T-helper 2 cell treated with Interferon-gamma antibody and Interleukin-4, amounts not matched to agents 5 μg/mL and 100 μg/mL, for 36 hours (primary cell): ENCODE results near the gene RYK.
A peak's percentile ranks its signal among the peaks of the same experiment; 100 is the strongest.

Source experiments
- DNase-seq: peaks from one replicate; pipeline ENCODE4 v3.0.0; 2021; ENCODE audit warnings: low spot score
- H3K27ac Mint-ChIP-seq: one replicate; pipeline ENCODE4 v1.8.0; 2021; ENCODE audit warnings: mild to moderate bottlenecking, mixed read lengths
- H3K27me3 Mint-ChIP-seq: one replicate; pipeline ENCODE4 v1.8.0; 2021; ENCODE audit warnings: low read depth, mixed read lengths
- H3K36me3 Mint-ChIP-seq: one replicate; pipeline ENCODE4 v1.8.0; 2021; ENCODE audit warnings: low read depth, mixed read lengths
- H3K4me1 Mint-ChIP-seq: one replicate; pipeline ENCODE4 v1.8.0; 2021; ENCODE audit warnings: low read depth, mixed read lengths
- H3K4me3 Mint-ChIP-seq: one replicate; pipeline ENCODE4 v1.8.0; 2022; ENCODE audit warnings: mild to moderate bottlenecking, moderate library complexity, mixed read lengths
- H3K9me3 Mint-ChIP-seq: one replicate; pipeline ENCODE4 v1.8.0; 2021; ENCODE audit warnings: mixed read lengths

Gene RYK

DNA sequence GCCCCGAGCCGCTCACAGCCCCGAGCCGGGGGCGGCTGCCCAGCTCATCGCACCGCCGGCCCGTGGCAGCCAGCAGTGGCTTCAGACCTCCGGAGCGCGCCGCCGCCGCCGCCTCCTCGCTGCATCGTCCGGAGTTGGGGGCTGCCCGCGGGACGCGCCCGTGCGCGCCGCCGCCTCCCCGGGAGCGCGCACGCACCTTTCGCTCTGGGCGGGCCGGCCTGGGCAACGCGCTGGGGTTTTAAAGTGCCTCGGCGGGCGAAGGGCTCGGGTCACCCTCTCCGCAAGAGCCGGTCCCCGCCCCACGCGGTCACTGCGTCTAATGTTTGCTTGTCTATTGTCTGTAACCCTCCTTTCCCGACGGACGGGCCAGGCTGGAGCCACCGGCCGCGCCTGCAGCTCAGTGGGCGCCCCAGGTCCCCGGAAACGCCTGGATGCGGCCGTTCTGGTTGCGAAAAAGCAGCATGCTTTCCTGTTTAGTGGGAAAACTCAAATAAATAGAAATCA is at the start of gene RYK:
TSS of gene RYK (minus strand) at position 143 of the 504 bp plus-strand sequence. CDS start 205 bp downstream, outside the sequence.
- Mint-ChIP-seq H3K27me3 (peaks cover 51% of the 10 kb centered on the region), H3K36me3 (peaks cover 3% of the 10 kb centered on the region), H3K4me3 (peak within 1 kb of the TSS; percentile 91), H3K9me3 (no peaks in the 10 kb centered on the region), H3K27ac (peak within 1 kb of the TSS; percentile 78), H3K4me1 (peaks cover 25% of the 10 kb centered on the region)
- DNase-seq, result peak; percentile 79

GRCh38 chr3:134299888-134300206 is 49.2 kb upstream of the RYK start:
- Mint-ChIP-seq H3K27me3 (peaks cover 60% of the 10 kb centered on the region), H3K36me3 (no peaks in the 10 kb centered on the region), H3K4me3 (no peak overlapping the region), H3K9me3 (peaks cover 6% of the 10 kb centered on the region), H3K4me1 (no peaks in the 10 kb centered on the region), H3K27ac (no peak overlapping the region)
- no peak for DNase-seq

GRCh38 chr3:134299185-134299887 is 48.7 kb upstream of the RYK start:
- H3K36me3 Mint-ChIP-seq, result no peaks in the 10 kb centered on the region
- H3K27ac Mint-ChIP-seq, result no peak overlapping the region
- H3K27me3 Mint-ChIP-seq, result peaks cover 54% of the 10 kb centered on the region
- H3K4me1 Mint-ChIP-seq, result no peaks in the 10 kb centered on the region
- peaks cover 6% of the 10 kb centered on the region for H3K9me3 Mint-ChIP-seq
- DNase-seq, result no peak
- no peak overlapping the region for H3K4me3 Mint-ChIP-seq

DNA sequence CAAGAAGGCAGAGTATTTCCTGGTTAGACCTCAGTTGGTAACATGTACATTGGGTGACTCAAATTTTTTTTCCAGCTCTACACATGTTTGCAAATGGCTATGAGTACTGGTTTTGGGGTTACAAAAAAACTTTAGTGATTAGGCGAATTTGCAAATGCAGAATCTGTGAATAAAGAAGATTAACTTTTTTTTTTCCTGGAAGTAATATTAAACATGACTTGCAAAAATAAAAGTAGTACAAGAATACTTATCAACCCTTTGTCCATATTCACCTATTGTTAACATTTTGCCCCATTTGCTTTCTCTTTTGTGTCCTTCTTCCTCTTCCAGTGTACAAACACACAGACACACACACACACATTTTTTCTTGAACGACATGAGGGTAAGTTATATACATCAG is 47.6 kb upstream of the RYK start:
- H3K27me3 Mint-ChIP-seq, result peaks cover 44% of the 10 kb centered on the region
- no peaks in the 10 kb centered on the region for H3K36me3 Mint-ChIP-seq
- DNase-seq, result no peak
- H3K9me3 Mint-ChIP-seq, result peaks cover 6% of the 10 kb centered on the region
- H3K27ac Mint-ChIP-seq, result no peak overlapping the region
- no peak overlapping the region for H3K4me3 Mint-ChIP-seq
- H3K4me1 Mint-ChIP-seq, result no peaks in the 10 kb centered on the region

DNA sequence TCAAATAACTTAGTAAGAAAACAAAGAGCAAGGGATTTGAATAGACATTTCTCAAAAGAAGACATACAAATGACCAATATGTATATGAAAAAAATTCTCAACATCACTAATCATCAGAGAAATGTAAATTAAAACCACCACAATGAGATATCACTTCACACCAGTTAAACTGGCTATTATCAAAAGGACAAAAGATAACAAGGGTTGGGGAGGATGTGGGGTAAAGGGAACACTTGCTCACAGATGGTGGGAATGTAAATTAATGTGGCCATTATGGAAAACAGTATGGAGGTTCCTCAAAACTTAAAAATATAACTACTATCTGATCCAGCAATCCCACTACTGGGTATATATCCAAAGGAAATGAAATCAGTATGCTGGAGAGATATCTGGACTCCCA is 46.0 kb upstream of the RYK start:
- DNase-seq, result no peak
- Mint-ChIP-seq H3K4me1 (no peaks in the 10 kb centered on the region), H3K27me3 (peaks cover 38% of the 10 kb centered on the region), H3K36me3 (no peaks in the 10 kb centered on the region), H3K27ac (no peak overlapping the region), H3K9me3 (peaks cover 6% of the 10 kb centered on the region), H3K4me3 (no peak overlapping the region)

DNA sequence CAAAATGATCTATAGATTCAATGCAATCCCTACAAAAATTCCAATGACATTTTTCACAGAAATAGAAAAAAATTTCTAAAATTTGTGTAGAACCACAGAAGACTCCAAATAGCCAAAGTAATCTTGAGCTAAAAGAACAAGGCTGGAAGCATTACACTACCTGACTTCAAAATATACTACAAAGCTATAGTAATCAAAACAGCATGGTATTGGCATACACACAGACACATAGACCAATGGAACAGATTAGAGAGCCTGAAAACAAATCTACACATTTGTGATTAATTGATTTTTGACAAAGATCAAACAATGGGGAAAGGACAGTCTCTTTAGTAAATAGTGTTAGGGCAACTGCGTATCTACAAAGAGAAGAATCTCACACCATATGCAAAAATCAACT is 45.3 kb upstream of the RYK start:
- Mint-ChIP-seq H3K36me3 (no peaks in the 10 kb centered on the region), H3K27ac (no peak overlapping the region), H3K9me3 (peaks cover 6% of the 10 kb centered on the region), H3K4me3 (no peak overlapping the region), H3K4me1 (no peaks in the 10 kb centered on the region), H3K27me3 (peaks cover 45% of the 10 kb centered on the region)
- no peak for DNase-seq

GRCh38 chr3:134294302-134295280 is 43.9 kb upstream of the RYK start:
- peak; percentile 83 for DNase-seq
- no peaks in the 10 kb centered on the region for H3K4me1 Mint-ChIP-seq
- no peak overlapping the region for H3K27ac Mint-ChIP-seq
- H3K9me3 Mint-ChIP-seq, result peaks cover 6% of the 10 kb centered on the region
- peaks cover 49% of the 10 kb centered on the region for H3K27me3 Mint-ChIP-seq
- H3K36me3 Mint-ChIP-seq, result no peaks in the 10 kb centered on the region
- H3K4me3 Mint-ChIP-seq, result no peak overlapping the region

DNA sequence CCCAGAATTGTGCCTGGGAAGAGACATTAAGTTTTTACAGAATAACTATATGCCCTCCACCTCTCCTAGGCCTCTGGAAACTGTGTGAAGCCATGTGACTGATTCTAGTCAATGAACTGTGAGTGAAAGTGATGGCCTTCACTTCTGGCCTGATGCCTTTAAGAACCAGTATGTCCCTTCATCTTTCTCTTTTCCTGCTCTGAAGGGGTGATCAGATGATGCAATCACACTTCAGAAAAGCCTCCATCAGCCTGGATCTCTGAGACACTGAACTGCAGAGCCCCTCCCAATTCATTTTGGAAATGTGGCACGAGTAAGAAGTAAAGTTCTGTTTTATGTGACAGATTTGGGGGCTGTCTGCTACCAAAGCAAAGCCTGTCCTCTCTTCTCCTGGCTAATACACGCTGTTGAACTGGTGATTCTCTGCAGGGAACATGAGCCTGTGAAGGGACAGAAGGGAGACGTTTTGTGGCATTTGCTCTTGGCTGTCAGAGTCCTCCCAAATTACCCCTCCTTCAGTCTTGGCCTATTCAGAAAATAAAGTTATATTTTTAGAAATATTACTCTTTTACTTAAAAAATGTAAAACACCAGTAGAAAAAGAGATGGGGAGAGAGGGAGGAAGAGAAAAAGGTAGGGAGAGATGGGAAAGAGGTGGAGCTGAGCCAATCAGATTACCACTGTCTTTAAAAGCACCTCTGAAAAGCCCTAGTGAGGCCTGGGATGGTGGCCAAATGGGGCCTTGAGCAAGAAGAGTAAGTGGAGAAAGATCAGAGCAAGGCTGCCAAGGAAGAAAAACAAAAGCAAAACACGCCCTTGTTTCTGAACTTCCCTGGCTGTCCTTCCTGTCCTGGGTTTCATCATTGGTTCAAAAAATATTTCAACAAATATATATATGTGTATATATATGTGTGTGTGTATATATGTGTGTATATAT is 40.9 kb upstream of the RYK start:
- Mint-ChIP-seq H3K4me3 (no peak overlapping the region), H3K27ac (no peak overlapping the region), H3K36me3 (no peaks in the 10 kb centered on the region), H3K4me1 (no peaks in the 10 kb centered on the region), H3K27me3 (peaks cover 52% of the 10 kb centered on the region), H3K9me3 (peaks cover 6% of the 10 kb centered on the region)
- no peak for DNase-seq

- H3K27me3 Mint-ChIP-seq, result peaks cover 61% of the 10 kb centered on the region
- no peaks in the 10 kb centered on the region for H3K36me3 Mint-ChIP-seq
- H3K4me1 Mint-ChIP-seq, result no peaks in the 10 kb centered on the region
- no peak overlapping the region for H3K4me3 Mint-ChIP-seq
- DNase-seq, result no peak
- no peaks in the 10 kb centered on the region for H3K9me3 Mint-ChIP-seq
- no peak overlapping the region for H3K27ac Mint-ChIP-seq
These were observed 36.9 kb upstream of the RYK start for GRCh38 chr3:134287512-134287911.

DNA sequence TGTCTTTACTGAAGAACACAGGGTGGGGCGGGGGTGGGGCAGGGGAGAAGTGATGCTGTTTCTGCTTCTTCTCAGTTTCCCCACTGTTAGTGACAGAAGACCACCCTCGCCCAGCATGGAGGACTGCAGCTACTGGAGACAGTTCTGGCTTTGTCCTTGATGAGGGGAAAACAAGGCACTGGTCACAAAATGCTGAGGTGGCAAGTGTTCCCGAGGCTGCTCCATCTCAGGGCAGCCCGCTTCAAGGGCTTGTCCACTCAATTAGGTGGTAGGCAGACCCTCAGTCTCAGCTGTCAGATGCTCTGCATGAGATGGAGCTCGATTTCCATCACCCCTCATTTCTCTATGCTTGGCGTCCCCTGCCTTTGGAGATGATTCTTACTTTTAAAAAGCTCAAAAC is 33.8 kb upstream of the RYK start:
- Mint-ChIP-seq H3K9me3 (no peaks in the 10 kb centered on the region), H3K4me3 (no peak overlapping the region), H3K4me1 (no peaks in the 10 kb centered on the region), H3K27me3 (peaks cover 67% of the 10 kb centered on the region), H3K27ac (no peak overlapping the region), H3K36me3 (no peaks in the 10 kb centered on the region)
- DNase-seq, result no peak

DNA sequence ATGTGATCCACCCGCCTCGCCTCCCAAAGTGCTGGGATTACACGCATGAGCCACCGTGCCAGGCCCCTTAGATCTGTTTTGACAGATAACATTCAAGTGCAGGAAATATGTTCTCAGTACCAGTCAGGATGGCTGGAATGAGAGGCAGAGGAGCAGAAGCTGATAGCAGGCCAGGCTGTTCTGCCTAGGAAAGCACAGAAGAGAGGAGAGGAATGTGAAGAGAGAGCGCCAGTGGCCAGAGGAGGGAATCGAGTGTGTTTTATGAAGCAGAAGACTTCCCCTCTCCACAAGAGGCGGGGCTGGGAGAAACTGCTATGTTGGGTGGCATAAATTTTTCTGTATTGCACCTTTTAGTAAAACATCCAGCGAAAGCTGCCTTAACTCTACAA is 32.0 kb upstream of the RYK start:
- peaks cover 55% of the 10 kb centered on the region for H3K27me3 Mint-ChIP-seq
- DNase-seq, result no peak
- no peaks in the 10 kb centered on the region for H3K36me3 Mint-ChIP-seq
- H3K9me3 Mint-ChIP-seq, result no peaks in the 10 kb centered on the region
- H3K4me3 Mint-ChIP-seq, result no peak overlapping the region
- no peak overlapping the region for H3K27ac Mint-ChIP-seq
- no peaks in the 10 kb centered on the region for H3K4me1 Mint-ChIP-seq

GRCh38 chr3:134281912-134282658 is 31.4 kb upstream of the RYK start:
- Mint-ChIP-seq H3K27ac (no peak overlapping the region), H3K9me3 (no peaks in the 10 kb centered on the region), H3K4me1 (no peaks in the 10 kb centered on the region), H3K36me3 (no peaks in the 10 kb centered on the region), H3K27me3 (peaks cover 55% of the 10 kb centered on the region), H3K4me3 (no peak overlapping the region)
- no peak for DNase-seq

GRCh38 chr3:134279466-134279865 is 28.8 kb upstream of the RYK start:
- H3K27me3 Mint-ChIP-seq, result peaks cover 61% of the 10 kb centered on the region
- no peaks in the 10 kb centered on the region for H3K4me1 Mint-ChIP-seq
- no peak overlapping the region for H3K27ac Mint-ChIP-seq
- H3K36me3 Mint-ChIP-seq, result no peaks in the 10 kb centered on the region
- no peaks in the 10 kb centered on the region for H3K9me3 Mint-ChIP-seq
- H3K4me3 Mint-ChIP-seq, result no peak overlapping the region
- DNase-seq, result no peak
